ENCODE measurements around the gene IGFBP1.

Gene IGFBP1

DNA sequence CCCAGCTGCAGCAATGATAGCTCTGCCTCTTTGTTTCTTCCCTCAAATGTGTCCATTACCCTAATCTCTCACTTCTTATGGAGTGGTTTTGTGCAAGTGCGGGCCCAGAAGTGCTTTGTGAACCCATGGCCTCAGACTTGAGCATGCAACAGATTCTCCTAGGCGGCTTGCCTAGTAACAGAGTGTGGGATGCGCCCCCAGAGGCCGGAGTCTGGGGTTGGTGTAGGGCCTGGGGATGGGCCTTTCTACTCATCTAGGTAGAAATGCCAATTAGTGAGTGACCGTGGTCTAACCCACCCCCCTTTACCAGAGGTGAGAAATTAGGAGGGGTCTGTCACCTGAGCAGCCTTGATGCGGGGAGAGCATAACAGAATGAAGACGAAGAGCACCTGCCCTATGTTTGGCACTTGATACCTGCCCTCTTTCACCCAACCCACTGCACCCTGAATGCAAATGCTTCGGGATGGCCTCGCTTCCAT lies 7.0 kb upstream of the IGFBP1 start:
- no peak for DNase-seq

DNA sequence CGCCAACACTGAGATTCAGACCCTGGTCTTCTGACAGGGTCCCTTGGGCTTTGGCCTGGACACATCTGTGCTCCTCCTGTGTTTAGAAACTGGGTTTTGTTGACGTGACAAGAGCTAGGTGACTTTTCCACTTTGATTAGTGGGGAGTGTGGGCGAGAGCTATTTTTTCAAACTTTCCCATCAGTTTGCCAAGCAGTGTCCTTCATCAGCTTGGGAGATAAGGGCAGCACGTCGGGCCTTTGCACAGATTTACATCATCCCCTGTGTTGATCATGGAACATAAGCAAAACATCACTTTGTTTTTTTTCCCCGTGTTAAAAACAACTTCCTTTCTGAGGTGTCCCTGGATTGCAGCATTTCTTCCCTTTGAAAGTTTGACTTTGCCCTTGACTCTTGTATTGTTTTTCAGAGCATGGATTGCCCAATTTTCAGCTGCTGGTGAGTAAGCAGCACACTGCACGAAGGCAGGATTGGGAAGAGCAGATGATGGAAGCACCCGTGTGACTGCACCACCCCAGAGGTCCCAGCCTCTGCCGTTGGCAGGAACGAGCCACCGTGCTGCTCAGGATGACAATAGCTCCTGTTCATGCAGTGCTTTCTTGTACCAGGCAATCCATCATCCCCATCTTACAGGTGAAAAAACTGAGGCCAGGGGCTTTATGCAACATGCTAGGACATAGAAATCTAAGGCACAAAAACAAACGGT lies 6.4 kb upstream of the IGFBP1 start:
- no peak for DNase-seq

DNA sequence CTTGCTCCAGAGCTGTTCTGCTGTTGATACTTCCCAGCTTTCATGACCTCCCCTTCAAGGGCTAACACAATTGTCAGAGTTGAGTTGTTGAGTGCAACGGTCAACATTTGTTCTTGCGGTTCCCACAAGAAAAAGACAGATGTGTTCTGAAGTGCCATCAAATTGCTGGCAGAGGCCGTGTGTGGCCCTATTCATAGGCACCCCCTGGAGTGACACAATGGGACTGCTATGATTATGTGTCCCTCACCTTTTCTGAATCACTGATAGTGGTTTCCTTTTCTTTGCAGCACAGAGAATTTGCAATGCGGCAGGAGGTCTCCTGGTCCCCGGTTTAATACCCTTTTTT lies 5.8 kb upstream of the IGFBP1 start:
- no peak for DNase-seq

DNA sequence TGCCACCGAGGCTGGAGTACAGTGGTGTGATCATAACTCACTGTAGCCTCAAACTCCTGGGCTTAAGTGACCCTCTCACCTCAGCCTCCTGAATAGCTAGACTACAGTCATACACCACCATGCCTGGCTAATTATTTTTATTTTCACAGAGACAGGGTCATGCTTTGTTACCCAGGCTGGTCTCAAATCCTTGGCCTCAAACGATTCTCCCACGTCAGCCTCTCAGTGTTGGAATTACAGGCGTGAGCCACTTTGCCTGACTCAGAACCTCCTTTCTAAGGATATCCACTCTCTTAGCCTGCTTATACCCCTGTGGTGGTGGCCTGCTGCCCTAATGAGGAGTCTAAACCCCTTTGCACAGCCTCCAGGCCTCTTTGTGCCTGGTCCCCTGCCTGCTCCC lies 4.2 kb upstream of the IGFBP1 start:
- no peak for DNase-seq

DNA sequence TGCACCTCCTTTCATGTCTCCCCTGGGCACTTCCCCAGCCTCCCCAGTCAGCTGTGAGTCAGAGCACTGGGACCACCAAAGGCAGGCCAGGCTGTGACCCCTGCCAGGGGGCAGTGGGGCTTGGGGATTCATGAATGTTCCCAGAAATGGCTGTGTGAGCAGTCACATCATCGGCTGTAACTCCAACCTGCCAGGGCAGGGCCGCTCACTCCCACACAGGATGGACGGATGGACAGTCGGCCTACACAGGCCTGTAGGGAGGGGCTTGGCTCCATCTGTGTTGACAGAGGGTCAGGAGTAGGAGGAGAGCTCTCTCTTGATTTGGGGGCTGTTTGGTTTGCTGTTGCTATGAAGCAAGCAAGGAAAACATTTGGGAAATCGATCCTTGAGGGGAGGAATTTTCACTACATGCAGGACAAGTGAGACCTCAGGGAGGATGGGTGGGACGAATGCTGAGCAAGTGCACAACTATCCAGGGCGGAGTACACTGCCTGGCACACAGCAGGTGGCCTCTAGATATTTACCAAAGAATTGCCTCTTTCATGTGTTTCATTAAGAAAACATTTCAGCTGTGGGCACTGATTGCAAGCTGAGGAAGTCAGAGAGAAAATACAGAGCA lies 2.9 kb upstream of the IGFBP1 start:
- DNase-seq, result no peak

DNA sequence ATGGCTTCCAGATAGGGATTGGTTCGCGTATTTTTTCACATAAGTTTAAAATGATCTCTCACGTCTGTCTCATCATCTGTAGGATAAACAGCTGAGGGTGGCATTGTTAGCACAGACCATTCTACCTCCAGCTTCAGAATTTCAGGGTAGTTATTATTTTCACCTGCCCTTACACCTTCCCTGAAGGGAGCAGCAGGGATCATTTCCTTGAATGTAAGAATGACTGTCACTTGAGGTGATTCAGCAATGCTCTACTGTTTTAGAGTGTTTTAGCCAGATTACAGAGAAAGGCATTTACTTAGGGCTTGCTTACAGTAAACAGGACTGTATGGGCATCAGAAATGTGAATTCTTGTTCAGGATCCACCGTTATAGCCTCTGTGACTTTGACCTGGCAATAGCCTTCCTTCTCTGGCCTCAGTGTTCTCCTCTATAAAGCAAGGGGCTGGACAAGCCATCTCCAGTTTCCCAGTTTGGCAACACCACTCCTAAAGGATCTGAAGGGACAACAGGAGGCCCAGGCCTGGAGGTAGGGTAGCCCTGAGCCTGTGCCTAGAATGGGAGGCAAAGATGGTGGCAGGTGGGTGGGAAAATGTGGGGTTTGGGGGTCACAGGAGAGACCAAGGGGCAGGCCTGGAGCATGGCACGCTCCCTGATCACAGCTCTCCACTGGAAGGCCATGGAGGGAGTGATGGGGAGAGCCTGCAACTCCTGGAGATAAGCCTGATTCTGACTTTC lies 1.2 kb upstream of the IGFBP1 start:
- DNase-seq, result no peak

DNA sequence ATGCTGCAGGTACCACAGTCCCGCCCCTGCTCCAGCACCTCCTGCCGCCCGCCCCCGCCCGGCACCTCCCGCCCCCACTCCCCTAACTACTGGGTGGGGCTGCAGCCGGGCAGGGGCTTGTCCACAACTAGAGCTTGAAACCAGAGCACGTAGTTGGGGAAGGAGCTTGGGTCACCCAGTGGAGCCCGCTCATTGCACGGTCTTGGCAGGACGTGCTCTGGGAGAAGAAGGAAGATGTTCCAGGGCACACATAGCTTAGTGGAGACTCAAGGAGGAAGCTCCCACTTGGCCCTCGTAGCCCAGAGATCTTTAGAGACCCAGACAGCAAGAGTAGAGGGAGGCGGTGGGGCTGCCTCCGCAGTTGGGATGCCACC lies 692 bp downstream of the IGFBP1 start:
- no peak for DNase-seq

DNA sequence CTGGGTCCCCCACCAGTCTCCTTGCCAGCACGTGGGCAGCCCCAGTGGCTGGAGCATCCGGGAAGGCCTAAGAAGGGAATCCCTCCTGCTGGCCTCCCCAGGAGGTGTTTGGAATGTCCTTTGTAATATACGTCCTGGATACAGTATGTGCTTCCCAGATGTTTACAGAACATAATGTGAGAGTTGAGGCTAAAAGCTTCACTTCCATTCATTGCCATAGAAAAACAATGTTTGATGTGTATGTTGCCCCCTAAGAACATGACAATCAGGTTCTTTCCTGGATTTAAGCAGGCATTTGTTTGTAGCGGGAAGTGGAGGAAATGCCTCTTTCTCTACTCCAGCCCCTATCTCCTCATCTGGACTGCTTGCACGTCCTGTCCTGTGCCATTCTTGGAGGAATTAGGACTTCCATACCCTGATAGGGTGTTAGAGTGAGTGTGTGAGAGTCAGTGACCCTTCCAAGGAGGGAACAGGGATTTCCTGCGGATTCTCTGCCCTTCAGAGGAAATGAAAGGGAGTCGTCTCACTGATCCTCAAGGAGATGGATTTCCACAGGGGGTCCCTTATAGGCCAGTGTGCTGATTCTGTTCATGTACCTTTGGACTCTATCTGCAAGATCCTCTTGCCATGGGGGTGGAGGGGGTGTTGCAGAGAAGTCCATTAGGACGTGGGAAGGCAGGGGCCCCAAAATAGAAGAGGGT lies 1.2 kb downstream of the IGFBP1 start:
- DNase-seq, result no peak

DNA sequence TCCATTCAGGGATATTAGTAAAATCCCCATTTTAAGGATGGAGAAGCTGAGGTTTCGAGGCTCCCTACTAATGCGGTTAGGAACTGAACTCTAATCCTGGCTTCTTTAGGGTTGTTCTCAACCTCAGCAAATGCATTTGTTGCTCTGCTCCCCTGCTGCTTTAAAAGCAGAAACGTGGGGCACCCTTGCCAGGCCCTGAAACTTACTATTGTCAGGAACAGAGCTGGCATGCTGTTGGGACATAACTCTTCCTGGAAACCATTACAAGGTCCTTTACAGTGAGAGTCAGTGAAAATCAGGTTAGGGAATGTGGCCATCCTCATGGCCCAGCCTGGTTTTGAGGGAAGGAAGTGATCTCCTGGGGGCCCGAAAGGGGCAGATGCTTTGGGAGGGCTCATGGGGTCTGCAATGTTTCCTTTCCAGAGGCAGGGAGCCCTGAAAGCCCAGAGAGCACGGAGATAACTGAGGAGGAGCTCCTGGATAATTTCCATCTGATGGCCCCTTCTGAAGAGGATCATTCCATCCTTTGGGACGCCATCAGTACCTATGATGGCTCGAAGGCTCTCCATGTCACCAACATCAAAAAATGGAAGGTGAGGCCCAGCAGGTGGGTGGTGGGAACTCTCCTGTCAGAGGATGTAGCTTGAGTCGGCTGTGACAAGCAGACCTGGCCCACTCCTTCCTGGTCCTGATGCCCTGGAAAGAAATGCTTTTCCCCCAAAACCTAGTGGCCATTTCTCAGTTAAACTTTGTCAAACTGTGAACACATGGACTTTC lies 2.0 kb downstream of the IGFBP1 start:
- no peak for DNase-seq

DNA sequence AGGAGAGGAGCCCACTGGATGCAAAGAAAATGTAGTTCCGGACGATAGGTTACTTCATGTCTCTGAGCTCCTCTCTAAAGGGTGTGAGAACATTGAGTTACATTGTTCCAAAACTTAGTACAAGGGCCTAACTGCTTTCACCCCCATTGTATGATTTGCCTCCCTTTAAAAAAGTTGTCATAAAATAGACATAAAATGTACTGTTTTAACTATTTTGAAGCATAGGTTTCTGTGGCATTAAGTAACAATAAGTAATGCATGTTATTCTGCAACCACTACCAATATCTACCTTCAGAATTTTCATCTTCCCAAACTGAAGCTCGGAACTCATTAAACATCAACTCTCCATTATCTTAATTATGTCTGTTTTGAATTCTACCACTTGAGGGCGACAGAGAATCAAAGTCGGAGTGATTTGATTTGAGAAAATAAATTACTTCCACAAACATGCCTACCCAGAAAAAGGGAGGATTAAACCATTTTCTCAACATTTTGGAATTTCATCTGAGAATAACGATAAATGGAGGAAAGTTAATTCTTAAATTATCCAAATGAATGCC lies 2.7 kb downstream of the IGFBP1 start:
- DNase-seq, result peak; percentile 60

DNA sequence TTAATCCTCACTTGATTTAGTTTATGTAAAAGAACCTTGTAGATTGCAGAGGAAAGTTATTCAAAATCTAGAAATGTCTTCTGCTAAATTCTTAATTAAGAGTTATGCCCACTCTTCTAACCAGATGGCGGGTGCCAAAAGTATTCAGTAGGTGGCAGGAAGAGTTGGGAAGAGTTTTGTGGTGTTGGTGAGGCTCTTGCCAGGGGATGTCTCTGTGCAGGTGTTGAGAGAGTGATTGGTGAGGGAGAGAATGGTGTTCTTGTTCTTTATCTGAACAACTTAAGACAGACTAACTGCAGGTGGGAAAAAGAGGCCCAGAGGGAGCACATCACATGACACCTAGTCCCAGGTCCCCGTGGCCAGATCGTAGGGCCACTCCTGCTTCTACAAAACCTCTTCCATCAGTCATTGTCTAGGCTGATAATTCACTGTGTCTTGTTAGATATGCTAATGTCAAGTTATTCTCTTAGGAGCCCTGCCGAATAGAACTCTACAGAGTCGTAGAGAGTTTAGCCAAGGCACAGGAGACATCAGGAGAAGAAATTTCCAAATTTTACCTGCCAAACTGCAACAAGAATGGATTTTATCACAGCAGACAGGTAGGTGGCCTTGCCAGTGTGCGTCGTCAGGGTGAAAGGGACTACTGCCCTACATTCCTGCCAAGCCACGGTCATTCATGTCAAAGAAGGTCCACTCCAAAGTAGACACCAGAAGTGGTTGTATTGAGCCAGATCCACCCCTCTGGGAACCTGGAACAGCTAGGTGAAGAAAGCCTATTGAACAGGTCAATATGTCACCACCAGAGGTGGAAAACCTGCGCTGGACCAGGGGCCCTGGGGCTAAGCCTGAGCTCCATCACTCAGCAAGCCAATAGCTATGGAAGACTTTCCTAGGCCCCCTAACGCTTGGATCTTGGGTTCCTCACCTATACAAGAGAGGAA lies 3.4 kb downstream of the IGFBP1 start:
- no peak for DNase-seq

DNA sequence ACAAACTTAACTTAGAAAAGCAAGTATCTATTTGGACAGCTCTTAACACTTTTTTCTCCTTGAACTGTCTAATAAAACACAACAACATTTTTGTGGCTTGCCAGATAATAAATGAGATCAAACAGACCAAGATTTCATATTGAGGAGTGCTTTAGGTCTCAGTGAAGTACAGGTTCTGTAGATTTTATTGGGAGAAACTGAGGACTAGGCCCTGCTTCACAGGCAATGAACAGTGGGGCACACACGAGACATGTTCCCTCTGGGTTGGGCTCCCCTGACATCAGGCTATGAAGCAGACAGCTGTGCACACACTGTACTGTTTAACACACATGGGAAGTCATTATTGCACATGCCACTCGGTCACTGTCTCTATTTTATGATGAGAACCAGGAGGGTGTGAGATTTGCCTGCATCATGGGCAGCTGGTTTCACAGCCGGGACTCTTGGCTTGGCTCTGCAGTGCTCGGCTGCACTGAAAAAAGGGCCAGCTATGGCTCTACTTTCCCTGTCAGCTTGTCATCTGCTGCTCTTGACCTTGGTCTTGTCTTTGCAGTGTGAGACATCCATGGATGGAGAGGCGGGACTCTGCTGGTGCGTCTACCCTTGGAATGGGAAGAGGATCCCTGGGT lies 4.2 kb downstream of the IGFBP1 start:
- no peak for DNase-seq

DNA sequence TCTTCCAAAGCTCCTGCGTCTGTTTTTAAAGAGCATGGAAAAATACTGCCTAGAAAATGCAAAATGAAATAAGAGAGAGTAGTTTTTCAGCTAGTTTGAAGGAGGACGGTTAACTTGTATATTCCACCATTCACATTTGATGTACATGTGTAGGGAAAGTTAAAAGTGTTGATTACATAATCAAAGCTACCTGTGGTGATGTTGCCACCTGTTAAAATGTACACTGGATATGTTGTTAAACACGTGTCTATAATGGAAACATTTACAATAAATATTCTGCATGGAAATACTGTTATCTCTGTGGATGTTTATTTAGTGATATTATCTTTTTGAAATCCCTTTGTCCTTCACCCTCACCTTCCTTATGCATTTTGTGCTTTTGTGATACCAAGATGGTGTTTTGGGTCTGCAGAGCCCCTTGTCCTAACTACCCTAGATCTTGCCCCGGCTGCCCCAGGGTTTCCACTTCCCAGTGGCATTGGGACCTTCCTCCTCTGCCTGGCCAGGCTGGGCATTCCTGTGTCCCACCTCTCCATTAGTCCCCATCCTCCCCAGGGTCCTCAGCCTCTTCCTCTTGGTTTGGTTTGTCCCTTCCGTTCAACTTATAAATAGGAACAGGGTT lies 5.2 kb downstream of the IGFBP1 start:
- no peak for DNase-seq

DNA sequence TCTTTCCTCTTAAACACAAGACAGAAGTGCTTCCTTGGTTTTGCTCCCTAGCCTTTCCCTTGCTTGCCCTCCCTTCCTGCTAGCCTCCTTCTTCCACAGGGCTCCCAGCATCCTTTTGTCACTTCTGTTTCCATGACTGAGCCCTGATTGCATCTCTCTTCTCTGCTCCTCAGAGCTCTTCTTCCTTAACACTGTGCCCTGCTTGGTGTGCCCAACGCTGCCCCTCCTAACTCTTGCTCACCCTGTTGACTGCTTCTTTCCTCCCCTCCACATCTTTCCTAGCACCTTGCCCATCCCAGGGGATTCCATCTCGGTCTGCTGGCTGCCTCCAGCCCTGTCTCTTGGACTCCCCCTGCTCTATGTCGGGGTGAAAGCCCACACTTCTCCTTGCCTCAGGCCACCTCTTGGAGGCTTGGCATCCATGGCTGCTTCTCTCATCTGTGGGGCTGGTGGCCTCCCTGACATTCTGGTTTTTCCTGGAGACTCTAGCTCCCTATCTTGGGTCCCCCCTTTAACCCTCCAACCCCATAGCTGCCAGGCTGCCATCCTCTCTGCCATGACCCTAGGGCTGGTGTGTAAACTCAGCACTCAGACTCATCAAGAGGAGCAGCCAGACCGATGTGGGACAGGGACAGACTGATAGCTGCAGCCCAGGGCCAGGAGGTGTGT lies 5.8 kb downstream of the IGFBP1 start:
- no peak for DNase-seq

DNA sequence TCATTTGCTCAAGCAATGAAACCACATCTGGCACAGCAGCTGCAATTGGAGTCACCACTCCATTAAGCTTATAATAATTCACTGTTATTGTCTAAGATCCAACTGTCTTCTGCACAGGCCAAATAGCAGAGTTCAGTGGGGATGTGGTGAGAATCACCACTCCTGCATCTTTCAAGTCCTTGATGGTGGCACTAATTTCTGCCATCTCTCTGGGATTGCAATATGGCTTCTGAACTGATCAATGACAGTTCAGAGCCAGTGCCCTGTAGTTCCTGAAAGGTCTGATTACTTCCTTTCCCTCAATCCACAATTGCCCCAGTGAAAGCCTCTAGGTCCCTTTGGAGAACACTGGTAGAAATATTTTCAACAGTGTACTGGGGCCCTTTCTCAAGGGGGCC lies 6.4 kb downstream of the IGFBP1 start:
- no peak for DNase-seq

DNA sequence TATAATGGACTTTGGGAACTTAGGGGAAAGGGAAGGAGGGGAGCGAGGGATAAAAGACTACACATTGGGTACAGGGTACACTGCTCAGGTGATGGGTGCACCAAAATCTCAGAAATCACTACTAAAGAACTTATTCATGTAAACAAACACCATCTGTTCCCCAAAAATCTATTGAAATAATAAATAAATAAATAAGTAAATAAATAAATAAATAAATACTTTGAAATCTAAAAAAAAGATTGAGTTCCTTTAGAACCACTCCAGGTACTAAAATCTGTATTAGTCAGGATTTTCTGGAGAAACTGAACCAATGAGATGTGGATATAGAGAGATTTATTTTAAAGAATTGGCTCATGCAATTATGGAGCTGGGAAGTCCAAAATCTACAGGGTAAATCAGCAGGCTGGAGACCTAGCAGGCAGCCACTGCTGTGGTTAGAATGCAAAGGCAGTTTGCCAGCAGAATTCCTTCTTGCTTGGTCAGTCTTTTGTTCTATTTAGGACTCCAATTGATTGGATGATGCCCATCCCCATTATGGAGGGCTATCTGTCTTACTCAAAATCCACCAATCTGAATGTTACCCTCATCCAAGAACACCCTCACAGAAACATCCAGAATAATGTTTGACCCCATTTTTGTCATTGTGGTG lies 8.9 kb downstream of the IGFBP1 start:
- DNase-seq, result no peak

DNA sequence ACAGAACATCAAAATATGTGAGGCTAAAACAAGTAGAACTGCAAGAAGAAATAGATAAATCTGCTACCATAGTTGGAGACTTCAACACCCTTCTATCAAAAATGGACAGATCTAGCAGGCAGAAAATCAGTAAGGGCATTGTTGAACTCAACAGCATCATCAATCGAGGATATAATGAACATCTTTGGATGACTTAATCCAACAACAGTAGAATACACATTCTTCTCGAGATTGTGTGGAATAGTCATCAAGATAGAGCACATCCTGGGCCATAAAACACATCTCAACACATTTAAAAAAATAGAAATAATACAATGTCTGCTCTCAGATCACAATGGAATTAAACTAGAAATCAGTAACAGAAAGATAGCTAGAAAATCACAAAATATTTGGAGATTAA lies 9.9 kb downstream of the IGFBP1 start:
- DNase-seq, result no peak

DNA sequence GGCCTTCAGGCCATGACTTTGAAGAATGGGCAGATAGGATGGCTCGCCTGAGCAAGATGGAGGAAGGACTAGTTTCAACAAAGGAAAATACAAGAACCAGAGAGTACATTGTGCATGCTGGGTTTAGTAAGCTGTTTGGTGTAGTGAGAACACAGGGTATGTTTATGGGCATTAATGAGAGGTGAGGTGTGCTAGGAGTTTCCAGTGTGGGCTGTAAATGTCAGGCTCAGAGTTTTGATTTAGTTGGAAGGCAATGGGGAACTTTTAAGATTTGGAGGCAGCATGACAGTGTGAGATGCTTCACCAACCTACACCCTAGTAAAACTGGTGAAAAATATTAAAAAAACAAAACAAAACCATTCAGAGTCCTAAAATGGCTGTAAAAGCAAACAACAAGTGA lies 13.3 kb downstream of the IGFBP1 start:
- DNase-seq, result no peak

DNA sequence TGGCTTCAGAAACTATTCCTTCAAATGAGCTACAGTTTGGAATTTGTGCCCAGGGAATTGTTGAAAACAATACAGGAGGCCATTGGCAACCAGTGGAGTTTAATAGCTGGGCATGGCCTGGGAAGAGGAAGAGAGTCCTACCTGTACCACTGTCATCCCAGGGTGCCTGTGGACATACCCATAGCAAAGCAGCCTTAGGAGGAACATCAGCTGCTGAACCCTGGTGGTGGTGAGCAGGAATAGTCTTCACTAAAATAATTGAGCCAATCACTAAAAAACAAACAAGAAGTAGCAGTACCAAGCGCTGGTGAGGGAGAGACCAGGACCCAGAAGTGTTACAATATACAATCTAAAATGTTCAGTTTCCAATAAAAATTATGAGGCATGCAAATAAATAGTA lies 14.5 kb downstream of the IGFBP1 start:
- no peak for DNase-seq

Measured in OCI-M1 (cell line).